Measurements from ENCODE around the gene AFP. TPM values are rescaled to one million over a fixed set of nuclear protein-coding genes. Genes with fewer than 3 reads are reported as not detected.

Gene AFP
- polyA plus RNA-seq, 3 donors, result not detected

- H3K9ac ChIP-seq (ENCODE audit: insufficient read depth, low read length, poor library complexity, severe bottlenecking), result no peak overlapping the region
- intact Hi-C loops (cut with micrococcal nuclease), result no loop called here
Measured at GRCh38 chr4:73446336-73446938, 10.4 kb downstream of the AFP start.

GRCh38 chr4:73447671-73448070 lies 11.7 kb downstream of the AFP start:
- H3K36me3 Mint-ChIP-seq, result no peaks in the 10 kb centered on the region
- Histone ChIP-seq H3K9ac (ENCODE audit: insufficient read depth, low read length, poor library complexity, severe bottlenecking) (no peak overlapping the region), H3K79me2 (ENCODE audit: insufficient read depth, low read length) (no peaks in the 10 kb centered on the region), H3K9me3 (replicated peaks in 1 of 2; ENCODE audit: control insufficient read depth in 1 of 2, insufficient read depth in 1 of 2, low read length in 2 of 2) (no peaks in the 10 kb centered on the region), H2AFZ (ENCODE audit: insufficient read depth, low read depth, low read length, poor library complexity, severe bottlenecking) (no peak overlapping the region), H3K4me2 (replicated peaks; ENCODE audit: extremely low read depth, low read length, poor library complexity, severe bottlenecking) (no peak overlapping the region), H3K36me3 (replicated peaks in 1 of 2; ENCODE audit: control insufficient read depth in 1 of 2, insufficient read depth in 2 of 2, low read length in 2 of 2) (no peaks in the 10 kb centered on the region), H3K4me3 (replicated peaks in 1 of 3; ENCODE audit: low read depth in 2 of 3, low read length in 3 of 3) (no peak overlapping the region), H4K20me1 (ENCODE audit: insufficient read depth, low read length) (no peaks in the 10 kb centered on the region), H3K27me3 (ENCODE audit: control insufficient read depth in 2 of 2, insufficient read depth in 2 of 2, low read length in 2 of 2) (no peaks in the 10 kb centered on the region), H3K27ac (ENCODE audit: low read depth in 1 of 2, low read length in 2 of 2) (no peak overlapping the region), H3K4me1 (ENCODE audit: control insufficient read depth in 1 of 2, insufficient read depth in 2 of 2, low read length in 2 of 2) (no peaks in the 10 kb centered on the region)
- peaks cover 0 to 6% (median 0%) of the 10 kb centered on the region in 3 donors for H3K27me3 Mint-ChIP-seq (ENCODE audit: low read depth in 3 of 3)
- H3K27ac Mint-ChIP-seq, result no peak overlapping the region
- intact Hi-C loops (cut with micrococcal nuclease), result no loop called here
- H3K9me3 Mint-ChIP-seq, result no peaks in the 10 kb centered on the region
- no peak for TF ChIP-seq CTCF (IDR thresholded peaks at IDR 0.05)
- no peak overlapping the region for H3K4me3 Mint-ChIP-seq
- DNase-seq, result no peak
- WGBS (ENCODE audit: insufficient coverage), result 100% methylated on average over 1 of the region's 4 CpGs
- H3K4me1 Mint-ChIP-seq, result no peaks in the 10 kb centered on the region

More at GRCh38 chr4:73446336-73446938, 10.4 kb downstream of the AFP start:
- Mint-ChIP-seq H3K36me3 (no peaks in the 10 kb centered on the region), H3K27me3 (ENCODE audit: low read depth in 3 of 3) (peaks cover 0 to 6% (median 1%) of the 10 kb centered on the region in 3 donors), H3K9me3 (no peaks in the 10 kb centered on the region), H3K4me3 (no peak overlapping the region), H3K27ac (no peak overlapping the region), H3K4me1 (no peaks in the 10 kb centered on the region)
- Histone ChIP-seq H3K27ac (ENCODE audit: low read depth in 1 of 2, low read length in 2 of 2) (no peak overlapping the region), H3K4me1 (ENCODE audit: control insufficient read depth in 1 of 2, insufficient read depth in 2 of 2, low read length in 2 of 2) (no peaks in the 10 kb centered on the region), H3K4me3 (replicated peaks in 1 of 3; ENCODE audit: low read depth in 2 of 3, low read length in 3 of 3) (no peak overlapping the region), H4K20me1 (ENCODE audit: insufficient read depth, low read length) (no peaks in the 10 kb centered on the region), H3K4me2 (replicated peaks; ENCODE audit: extremely low read depth, low read length, poor library complexity, severe bottlenecking) (no peak overlapping the region), H3K79me2 (ENCODE audit: insufficient read depth, low read length) (no peaks in the 10 kb centered on the region), H3K27me3 (ENCODE audit: control insufficient read depth in 2 of 2, insufficient read depth in 2 of 2, low read length in 2 of 2) (no peaks in the 10 kb centered on the region), H3K36me3 (replicated peaks in 1 of 2; ENCODE audit: control insufficient read depth in 1 of 2, insufficient read depth in 2 of 2, low read length in 2 of 2) (no peaks in the 10 kb centered on the region), H2AFZ (ENCODE audit: insufficient read depth, low read depth, low read length, poor library complexity, severe bottlenecking) (no peak overlapping the region), H3K9me3 (replicated peaks in 1 of 2; ENCODE audit: control insufficient read depth in 1 of 2, insufficient read depth in 1 of 2, low read length in 2 of 2) (no peaks in the 10 kb centered on the region)
- peak; percentile 71 for TF ChIP-seq CTCF (IDR thresholded peaks at IDR 0.05)
- DNase-seq, result peak in 2 of 3 donors; percentile 6 to 10
- WGBS (ENCODE audit: insufficient coverage), result no CpG with 5 or more reads among the region's 4 CpGs

All from CD14-positive monocyte (primary cell).